ENCODE measurements around the gene HOXD11.
A peak's percentile ranks its signal among the peaks of the same experiment; 100 is the strongest.

HOXD11 gene

GRCh38 chr2:176094349-176094748, 12.7 kb upstream of the HOXD11 start:
- DNase-seq: no peak

DNA sequence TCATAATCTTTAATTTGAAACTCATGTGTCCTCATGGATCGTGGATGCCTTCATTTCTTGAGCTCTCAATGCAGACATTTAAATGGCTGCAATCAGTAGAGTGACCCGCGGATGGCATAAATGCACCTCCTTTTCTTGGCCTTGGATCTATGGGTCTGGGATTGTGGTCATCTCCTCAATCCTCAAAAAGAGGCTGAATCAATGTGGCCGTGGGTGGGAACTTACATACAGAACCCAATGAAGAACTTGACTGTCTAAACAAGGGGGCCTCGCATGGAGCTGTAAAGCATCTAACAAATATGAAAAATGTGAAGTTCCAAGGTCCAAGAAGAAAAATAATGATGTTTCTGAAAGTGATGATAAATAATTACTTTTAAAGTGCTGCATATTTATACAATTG, 11.7 kb upstream of the HOXD11 start:
- DNase-seq: no peak

GRCh38 chr2:176096243-176096985, 10.7 kb upstream of the HOXD11 start:
- no peak for DNase-seq

GRCh38 chr2:176096986-176097819, 9.9 kb upstream of the HOXD11 start:
- DNase-seq: peak; percentile 33

DNA sequence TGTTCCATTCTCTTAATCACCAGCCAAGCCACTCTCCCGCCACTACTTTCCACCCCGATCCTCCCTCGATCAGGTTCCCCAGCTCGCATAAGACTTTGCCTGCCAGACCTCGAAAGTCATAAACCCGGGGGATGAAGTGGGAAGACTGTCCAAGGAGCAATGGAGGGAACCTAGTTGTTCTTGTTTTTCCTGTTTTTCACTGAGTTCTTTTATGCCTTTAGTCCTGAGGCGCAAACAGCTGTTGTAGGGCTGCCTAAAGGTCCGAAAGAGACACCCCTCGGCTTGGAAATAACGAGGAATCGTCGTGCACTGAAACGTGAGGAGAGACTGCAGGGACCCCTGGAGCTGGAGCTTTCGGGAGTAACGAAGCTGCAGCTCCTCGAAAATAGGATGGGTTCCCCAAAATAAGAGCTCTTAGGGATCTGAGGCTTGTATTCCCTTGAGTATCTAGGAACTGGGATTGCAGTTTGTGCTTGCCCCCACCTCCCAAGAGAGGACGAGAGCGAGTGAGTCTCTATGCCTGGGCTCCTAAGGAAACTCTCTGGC, 9.2 kb upstream of the HOXD11 start:
- DNase-seq: no peak

- no peak for DNase-seq
Observed at GRCh38 chr2:176098366-176099158, 8.5 kb upstream of the HOXD11 start.

DNA sequence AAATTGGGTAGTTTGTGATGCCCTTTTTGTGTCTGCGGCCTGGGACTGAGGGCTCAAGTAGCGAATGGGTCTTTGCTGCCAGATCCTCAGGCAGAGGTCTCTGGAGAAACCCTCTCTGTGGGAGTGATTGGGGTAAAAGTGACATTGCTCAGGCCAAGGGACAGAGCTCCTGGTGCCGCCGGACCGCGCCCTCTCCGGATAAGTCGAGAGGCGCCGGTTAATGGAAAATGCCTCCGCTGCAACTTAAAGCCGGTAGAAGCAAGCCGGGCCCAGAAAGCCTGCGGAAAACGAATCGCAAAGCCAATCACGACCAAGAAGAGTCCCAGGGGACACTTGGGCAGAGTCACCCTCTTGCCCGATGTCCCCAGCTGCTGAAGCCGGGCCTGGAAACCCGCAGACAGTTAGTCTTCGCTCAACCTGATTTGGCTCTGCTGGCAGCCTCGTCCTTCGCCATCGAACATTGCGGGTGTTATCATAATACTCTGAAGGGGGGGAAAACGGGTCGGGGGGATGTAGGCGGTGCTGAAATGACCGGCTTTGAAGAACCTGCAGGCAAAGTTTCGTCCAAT, 7.8 kb upstream of the HOXD11 start:
- DNase-seq: no peak

DNA sequence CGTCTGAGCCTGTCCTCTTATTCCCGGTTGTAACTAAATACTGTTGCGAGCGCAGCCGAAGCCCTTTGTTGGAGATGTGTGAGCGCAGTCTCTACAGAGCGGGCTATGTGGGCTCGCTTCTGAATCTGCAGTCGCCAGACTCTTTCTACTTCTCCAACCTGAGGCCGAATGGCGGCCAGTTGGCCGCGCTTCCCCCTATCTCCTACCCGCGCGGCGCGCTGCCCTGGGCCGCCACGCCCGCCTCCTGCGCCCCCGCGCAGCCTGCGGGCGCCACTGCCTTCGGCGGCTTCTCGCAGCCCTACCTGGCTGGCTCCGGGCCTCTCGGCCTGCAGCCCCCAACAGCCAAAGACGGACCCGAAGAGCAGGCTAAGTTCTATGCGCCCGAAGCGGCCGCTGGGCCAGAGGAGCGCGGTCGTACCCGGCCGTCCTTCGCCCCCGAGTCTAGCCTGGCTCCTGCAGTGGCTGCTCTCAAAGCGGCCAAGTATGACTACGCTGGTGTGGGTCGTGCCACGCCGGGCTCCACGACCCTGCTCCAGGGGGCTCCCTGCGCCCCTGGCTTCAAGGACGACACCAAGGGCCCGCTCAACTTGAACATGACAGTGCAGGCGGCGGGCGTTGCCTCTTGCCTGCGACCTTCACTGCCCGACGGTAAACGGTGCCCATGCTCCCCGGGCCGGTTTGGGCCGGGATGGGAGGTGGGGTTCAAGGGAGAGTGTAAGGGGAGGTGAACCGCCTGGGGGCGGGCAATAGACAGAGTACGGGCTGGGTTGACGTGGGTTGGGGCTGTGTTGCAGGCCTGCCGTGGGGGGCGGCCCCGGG, 7.1 kb upstream of the HOXD11 start, which contains the start of gene HOXD12:
Gene HOXD12 (plus strand): TSS at position 68 of the 819 bp plus-strand sequence. CDS start 7 bp downstream, at position 75.
- no peak for DNase-seq

DNA sequence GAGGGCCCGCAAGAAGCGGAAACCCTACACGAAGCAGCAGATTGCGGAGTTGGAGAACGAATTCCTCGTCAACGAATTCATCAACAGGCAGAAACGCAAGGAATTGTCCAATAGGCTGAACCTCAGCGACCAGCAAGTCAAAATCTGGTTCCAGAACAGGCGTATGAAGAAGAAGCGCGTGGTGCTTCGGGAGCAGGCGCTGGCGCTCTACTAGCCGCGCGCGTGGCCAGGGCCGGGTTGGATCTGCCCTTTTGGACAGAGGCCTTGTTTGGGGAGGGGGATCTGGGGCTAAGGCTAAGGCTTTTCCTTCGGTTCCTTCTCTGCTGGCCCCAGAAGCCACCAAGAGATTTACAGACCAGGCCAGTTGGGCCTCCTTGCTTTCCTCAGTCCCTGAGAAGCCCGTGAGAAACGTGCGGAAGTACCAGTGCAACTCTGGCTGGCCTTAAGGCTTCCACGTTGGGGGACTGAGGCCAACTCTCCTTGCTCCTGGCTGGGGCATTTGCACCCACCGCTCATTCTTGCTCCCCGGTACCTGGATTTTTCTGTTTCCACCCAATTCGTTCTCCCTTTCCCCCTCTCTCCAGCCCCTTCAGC, 6.4 kb upstream of the HOXD11 start:
- DNase-seq: no peak

DNA sequence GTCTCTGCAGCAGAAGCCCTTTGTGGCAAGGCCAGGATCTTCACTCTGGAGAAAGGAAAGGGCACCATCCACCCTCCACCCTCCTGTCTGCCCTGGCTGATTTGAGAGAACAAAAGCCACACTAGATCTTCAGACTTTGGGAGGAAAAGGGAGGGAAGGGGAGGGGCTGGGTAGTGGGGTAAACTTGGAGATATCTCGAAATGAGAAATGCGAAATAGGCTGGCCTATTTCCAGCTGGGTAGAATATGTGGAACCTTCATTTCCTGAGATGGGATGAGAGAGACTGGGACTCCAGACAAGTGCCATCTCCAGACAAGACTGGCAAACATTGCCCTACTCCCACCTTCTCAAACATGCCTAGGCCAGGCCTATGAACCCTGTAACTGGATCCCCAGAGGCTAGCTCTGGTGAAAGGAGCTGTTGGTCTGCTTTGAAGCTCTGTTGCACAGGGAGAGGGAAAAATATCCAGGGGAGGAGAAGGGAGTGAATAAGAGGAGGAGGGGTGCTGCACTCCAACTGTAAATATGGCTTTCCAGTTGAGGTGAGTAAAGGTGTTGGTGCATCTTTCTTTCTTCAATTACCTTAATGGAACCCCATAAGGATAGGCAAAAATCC, 5.8 kb upstream of the HOXD11 start:
- DNase-seq: no peak

- no peak for DNase-seq
Observed at GRCh38 chr2:176101842-176102241, 5.2 kb upstream of the HOXD11 start.

DNA sequence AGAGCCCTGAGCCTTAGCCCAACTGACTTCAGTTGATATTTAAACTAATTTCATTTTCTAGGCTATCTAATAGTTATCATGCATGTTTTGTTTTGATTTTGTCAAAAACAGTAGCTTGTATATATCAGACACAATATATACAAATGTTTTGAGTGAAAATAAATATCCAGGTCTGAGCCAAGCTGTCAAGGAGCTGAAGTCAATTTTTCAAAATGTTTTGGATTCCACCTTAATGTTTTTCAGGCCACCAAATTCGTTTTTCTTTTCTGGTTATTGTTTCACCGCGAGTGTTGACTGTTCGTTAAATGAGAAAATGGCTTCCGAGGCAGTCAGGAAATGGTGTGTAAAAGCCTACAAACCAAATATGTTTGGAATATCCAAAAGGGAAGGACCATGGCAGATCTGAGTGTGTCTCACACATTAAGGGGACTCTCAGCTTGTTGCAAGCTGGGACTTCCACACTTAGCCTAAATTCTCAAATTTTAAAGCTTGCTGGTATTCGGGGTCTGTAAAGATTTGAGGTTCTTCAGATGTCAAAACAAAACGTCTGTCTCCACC, 4.7 kb upstream of the HOXD11 start:
- DNase-seq: no peak

DNA sequence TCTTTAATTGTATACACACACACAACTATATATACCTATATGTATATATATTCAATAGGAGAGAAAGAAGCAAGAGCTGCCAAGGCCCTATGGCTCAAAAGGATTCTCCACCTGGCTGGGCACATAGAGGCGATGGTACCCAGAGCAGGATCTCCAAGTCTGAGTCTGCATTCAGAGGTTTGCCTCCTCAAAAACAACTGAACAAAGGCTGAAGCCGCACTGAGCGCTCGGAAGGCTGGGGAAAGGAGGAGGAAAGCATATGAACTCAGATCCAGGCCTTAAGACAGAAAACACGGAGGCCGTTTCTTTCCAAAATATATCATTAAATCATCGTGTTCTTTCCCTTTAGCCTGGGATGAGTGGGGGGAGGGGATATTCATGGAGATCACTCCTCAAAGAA, 3.9 kb upstream of the HOXD11 start:
- no peak for DNase-seq

GRCh38 chr2:176103742-176104315, 3.3 kb upstream of the HOXD11 start:
- DNase-seq: no peak

DNA sequence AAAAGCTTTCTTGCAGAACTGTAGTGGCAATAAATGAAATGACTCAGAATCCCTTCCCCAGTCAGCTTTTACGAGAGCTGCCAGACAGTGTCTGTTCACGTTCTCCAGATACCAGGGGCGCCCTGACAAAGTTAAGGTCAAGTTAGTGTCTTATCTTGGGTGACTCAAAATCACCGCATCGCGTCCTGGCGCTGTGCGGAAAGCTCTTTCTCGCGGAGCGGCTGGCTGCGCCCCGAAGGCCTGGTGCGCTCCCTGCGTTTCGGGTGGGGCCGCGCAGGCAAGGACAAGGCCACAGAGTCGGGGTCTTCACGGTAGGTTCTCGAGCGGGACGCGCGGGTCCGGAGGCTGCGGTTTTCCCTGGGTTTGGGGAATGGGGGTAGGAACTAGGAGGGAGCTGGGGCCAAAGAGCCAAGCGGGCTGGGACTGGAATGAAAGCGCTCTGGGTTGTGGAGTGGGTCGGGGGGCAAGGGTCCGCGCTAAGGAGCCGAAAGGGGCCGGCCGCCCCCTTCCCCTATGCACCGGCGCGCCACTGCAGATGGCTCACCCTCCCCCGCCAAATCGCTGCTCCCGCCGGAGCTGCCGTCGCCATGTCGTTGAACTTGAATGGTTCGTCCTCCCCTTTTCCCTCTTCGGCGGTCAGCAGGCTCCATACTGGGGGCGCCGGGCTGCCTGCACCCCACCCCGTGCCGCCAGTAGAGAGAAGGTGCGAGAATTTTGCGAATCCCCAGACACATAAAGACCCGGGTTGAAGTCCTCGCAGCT, 2.6 kb upstream of the HOXD11 start:
- peak; percentile 57 for DNase-seq

GRCh38 chr2:176105078-176105729, 1.9 kb upstream of the HOXD11 start:
- no peak for DNase-seq

GRCh38 chr2:176105730-176106580, 1.1 kb upstream of the HOXD11 start:
- no peak for DNase-seq

- no peak for DNase-seq
Observed at GRCh38 chr2:176107731-176108181, 676 bp downstream of the HOXD11 start.

Measured in kidney glomerular epithelial cell (primary cell).